GM19455 (cell line): ENCODE data around the gene TNS3.

Experiments
- ATAC-seq: cut with Tn5 transposase; IDR thresholded peaks from one replicate; pipeline ENCODE4 v1.9.1; 2021; ENCODE audit not compliant: unreplicated experiment

The TNS3 gene

GRCh38 chr7:47438411-47439029, 143.4 kb downstream of the TNS3 start:
- ATAC-seq: no peak

GRCh38 chr7:47435889-47436312, 146.0 kb downstream of the TNS3 start:
- no peak for ATAC-seq

- ATAC-seq: no peak
Observed at GRCh38 chr7:47433564-47433895, 148.4 kb downstream of the TNS3 start.

- no peak for ATAC-seq
Observed at GRCh38 chr7:47432671-47433563, 149.0 kb downstream of the TNS3 start.

GRCh38 chr7:47430422-47430821, 151.5 kb downstream of the TNS3 start:
- ATAC-seq: no peak

GRCh38 chr7:47428768-47429472, 153.0 kb downstream of the TNS3 start:
- ATAC-seq: no peak

GRCh38 chr7:47428052-47428767, 153.7 kb downstream of the TNS3 start:
- no peak for ATAC-seq

- ATAC-seq: no peak
Observed at GRCh38 chr7:47427051-47427643, 154.8 kb downstream of the TNS3 start.

GRCh38 chr7:47424523-47424922, 157.4 kb downstream of the TNS3 start:
- ATAC-seq: no peak

GRCh38 chr7:47423196-47423595, 158.7 kb downstream of the TNS3 start:
- no peak for ATAC-seq

GRCh38 chr7:47422611-47423010, 159.3 kb downstream of the TNS3 start:
- no peak for ATAC-seq

- no peak for ATAC-seq
Observed at GRCh38 chr7:47421456-47421855, 160.5 kb downstream of the TNS3 start.

GRCh38 chr7:47420122-47420780, 161.7 kb downstream of the TNS3 start:
- ATAC-seq: no peak

GRCh38 chr7:47419471-47419870, 162.4 kb downstream of the TNS3 start:
- ATAC-seq: no peak

- ATAC-seq: no peak
Observed at GRCh38 chr7:47418601-47419309, 163.2 kb downstream of the TNS3 start.

GRCh38 chr7:47416492-47417480, 165.1 kb downstream of the TNS3 start:
- no peak for ATAC-seq

GRCh38 chr7:47415318-47416212, 166.3 kb downstream of the TNS3 start:
- no peak for ATAC-seq
